Muscle layer of colon (tissue), 2 donors: ENCODE data around the gene COCH.
"Not testable (repeated sequence)": the region's sequence is repeated elsewhere in the genome, so short reads cannot be mapped to it uniquely, and the experiment has no call there.

ENCODE experiments used
- H3K27ac ChIP-seq: one replicate; pipeline ENCODE4 v1.7.0; 2013; ENCODE audit warnings: low read depth, mild to moderate bottlenecking, low read length, moderate library complexity
- H3K27me3 ChIP-seq, 2 donors: one replicate each; pipeline ENCODE4 v1.7.0; 2013; ENCODE audit warnings: low read length in 2 of 2, mild to moderate bottlenecking in 2 of 2; ENCODE audit not compliant: insufficient read depth in 2 of 2, control insufficient read depth in 1 of 2
- H3K36me3 ChIP-seq: one replicate; pipeline ENCODE4 v1.7.0; 2013; ENCODE audit warnings: mild to moderate bottlenecking, low read length; ENCODE audit not compliant: insufficient read depth
- H3K4me1 ChIP-seq: one replicate; pipeline ENCODE4 v1.7.0; 2013; ENCODE audit warnings: mild to moderate bottlenecking, low read length; ENCODE audit not compliant: insufficient read depth
- H3K4me3 ChIP-seq, 2 donors: one replicate each; pipeline ENCODE4 v1.7.0; 2013; ENCODE audit warnings: low read length in 2 of 2, low read depth in 1 of 2, mild to moderate bottlenecking in 1 of 2, moderate library complexity in 1 of 2
- H3K9ac ChIP-seq: one replicate; pipeline ENCODE4 v1.7.0; 2013; ENCODE audit warnings: low read length
- H3K9me3 ChIP-seq: one replicate; pipeline ENCODE4 v1.7.0; 2013; ENCODE audit warnings: mild to moderate bottlenecking, low read length
- donor health status: abdominal sarcoma.
- donor health status: Adenocarcinoma of cecum.

The COCH gene

GRCh38 chr14:30882431-30882830, 8.1 kb downstream of the COCH start:
- no peak overlapping the region for H3K9ac ChIP-seq
- H3K9me3 ChIP-seq, result no peaks in the 10 kb centered on the region
- H3K4me3 ChIP-seq, result no peak overlapping the region

GRCh38 chr14:30883508-30884294, 9.3 kb downstream of the COCH start:
- Histone ChIP-seq H3K27ac (no peak overlapping the region), H3K9me3 (no peaks in the 10 kb centered on the region), H3K4me3 (no peak overlapping the region), H3K36me3 (no peaks in the 10 kb centered on the region), H3K27me3 (no peaks in the 10 kb centered on the region), H3K9ac (no peak overlapping the region), H3K4me1 (no peaks in the 10 kb centered on the region)

More at GRCh38 chr14:30882431-30882830, 8.1 kb downstream of the COCH start:
- Histone ChIP-seq H3K27ac (no peak overlapping the region), H3K36me3 (no peaks in the 10 kb centered on the region), H3K27me3 (no peaks in the 10 kb centered on the region), H3K4me1 (no peaks in the 10 kb centered on the region)

- H3K4me3 ChIP-seq, result no peak overlapping the region
- H3K9me3 ChIP-seq, result no peaks in the 10 kb centered on the region
- no peaks in the 10 kb centered on the region for H3K27me3 ChIP-seq
- H3K9ac ChIP-seq, result no peak overlapping the region
- no peaks in the 10 kb centered on the region for H3K36me3 ChIP-seq
- H3K4me1 ChIP-seq, result no peaks in the 10 kb centered on the region
- no peak overlapping the region for H3K27ac ChIP-seq
Observed at GRCh38 chr14:30884901-30885300, 10.5 kb downstream of the COCH start.

- no peaks in the 10 kb centered on the region for H3K4me1 ChIP-seq
- H3K4me3 ChIP-seq, result no peak overlapping the region
- no peak overlapping the region for H3K9ac ChIP-seq
- H3K27me3 ChIP-seq, result no peaks in the 10 kb centered on the region
- H3K9me3 ChIP-seq, result no peaks in the 10 kb centered on the region
- H3K27ac ChIP-seq, result no peak overlapping the region
- no peaks in the 10 kb centered on the region for H3K36me3 ChIP-seq
Observed at GRCh38 chr14:30885840-30886740, 11.7 kb downstream of the COCH start.

GRCh38 chr14:30888480-30889243, 14.3 kb downstream of the COCH start:
- no peak overlapping the region for H3K9ac ChIP-seq
- no peaks in the 10 kb centered on the region for H3K27me3 ChIP-seq
- no peaks in the 10 kb centered on the region for H3K4me1 ChIP-seq
- H3K27ac ChIP-seq, result no peak overlapping the region
- no peaks in the 10 kb centered on the region for H3K36me3 ChIP-seq
- H3K4me3 ChIP-seq, result no peak overlapping the region
- no peaks in the 10 kb centered on the region for H3K9me3 ChIP-seq

GRCh38 chr14:30889244-30889594, 14.9 kb downstream of the COCH start:
- H3K27me3 ChIP-seq, result no peaks in the 10 kb centered on the region
- no peaks in the 10 kb centered on the region for H3K9me3 ChIP-seq

GRCh38 chr14:30893819-30894218, 19.5 kb downstream of the COCH start:
- peaks cover 8% of the 10 kb centered on the region for H3K4me1 ChIP-seq
- H3K36me3 ChIP-seq, result peaks cover 5% of the 10 kb centered on the region

More at GRCh38 chr14:30889244-30889594, 14.9 kb downstream of the COCH start:
- Histone ChIP-seq H3K4me1 (no peaks in the 10 kb centered on the region), H3K27ac (no peak overlapping the region), H3K4me3 (no peak overlapping the region), H3K9ac (no peak overlapping the region), H3K36me3 (no peaks in the 10 kb centered on the region)

GRCh38 chr14:30894923-30895515, 20.7 kb downstream of the COCH start:
- no peak overlapping the region for H3K4me3 ChIP-seq
- no peaks in the 10 kb centered on the region for H3K27me3 ChIP-seq
- no peaks in the 10 kb centered on the region for H3K9me3 ChIP-seq
- H3K9ac ChIP-seq, result no peak overlapping the region
- peaks cover 8% of the 10 kb centered on the region for H3K4me1 ChIP-seq
- H3K36me3 ChIP-seq, result peaks cover 5% of the 10 kb centered on the region
- H3K27ac ChIP-seq, result no peak overlapping the region

More at GRCh38 chr14:30893819-30894218, 19.5 kb downstream of the COCH start:
- Histone ChIP-seq H3K9ac (no peak overlapping the region), H3K4me3 (no peak overlapping the region), H3K9me3 (no peaks in the 10 kb centered on the region), H3K27ac (no peak overlapping the region), H3K27me3 (no peaks in the 10 kb centered on the region)

- H3K36me3 ChIP-seq, result peaks cover 7% of the 10 kb centered on the region
- H3K4me3 ChIP-seq, result no peak overlapping the region
- H3K27ac ChIP-seq, result no peak overlapping the region
- no peak overlapping the region for H3K9ac ChIP-seq
- H3K9me3 ChIP-seq, result no peaks in the 10 kb centered on the region
- peaks cover 8% of the 10 kb centered on the region for H3K4me1 ChIP-seq
- no peaks in the 10 kb centered on the region for H3K27me3 ChIP-seq
Observed at GRCh38 chr14:30896435-30896834, 22.1 kb downstream of the COCH start.

GRCh38 chr14:30897121-30897520, 22.8 kb downstream of the COCH start:
- not testable (repeated sequence) for H3K27ac ChIP-seq, H3K4me3 ChIP-seq, H3K4me1 ChIP-seq, H3K9me3 ChIP-seq, H3K9ac ChIP-seq, H3K27me3 ChIP-seq
- H3K36me3 ChIP-seq, result peaks cover 11% of the 10 kb centered on the region
